K562 (cell line): Measurements from ENCODE around the gene SMC1A. TPM values are rescaled to one million over a fixed set of nuclear protein-coding genes. Genes with fewer than 3 reads are reported as not detected.

Experiments
- C11orf30 ChIP-seq: fragments of 450-650 bp; IDR thresholded peaks from 2 replicates; pipeline ENCODE4 v1.6.1; 2016; ENCODE audit warnings: low read depth, mild to moderate bottlenecking
- CBX2 ChIP-seq: fragments of 200-600 bp; sonication (generic); IDR thresholded peaks from one replicate; pipeline ENCODE4 v1.6.1; 2012; ENCODE audit warnings: mild to moderate bottlenecking, low read length, inconsistent platforms; ENCODE audit not compliant: insufficient read depth, poor library complexity, severe bottlenecking
- FOXM1 ChIP-seq, 2 experiments: fragments of 450-650 bp in 1 of 2; sonication (generic) in 1 of 2; formaldehyde crosslinking in 1 of 2; IDR thresholded peaks; 2 replicates each; pipeline versions ENCODE4 v1.6.1 to v1.9.0; 2017 to 2022; ENCODE audit warnings: low read depth in 2 of 2, mild to moderate bottlenecking in 2 of 2, missing genetic modification reagents in 1 of 2, moderate library complexity in 1 of 2
- GATAD2A ChIP-seq: fragments of 450-650 bp; IDR thresholded peaks from 2 replicates; pipeline ENCODE4 v1.6.1; 2017
- HNRNPK ChIP-seq: fragments of 200-400 bp; formaldehyde crosslinking; IDR thresholded peaks from one replicate; pipeline ENCODE4 v1.6.1; 2018; ENCODE audit warnings: mild to moderate bottlenecking, low read depth, low read length; ENCODE audit not compliant: poor library complexity, severe bottlenecking
- LARP7 ChIP-seq: fragments of 450-650 bp; IDR thresholded peaks from 2 replicates; pipeline ENCODE4 v1.6.1; 2016
- NFYB ChIP-seq: IDR thresholded peaks from 2 replicates; pipeline ENCODE4 v1.6.1; 2011; ENCODE audit warnings: mild to moderate bottlenecking, moderate library complexity; ENCODE audit not compliant: insufficient read length; ENCODE audit errors: extremely low read depth
- RFX7 ChIP-seq: fragments of 250-450 bp; sonication (Bioruptor Pico); IDR thresholded peaks from 2 replicates; pipeline ENCODE4 v1.5.1; 2021; ENCODE audit warnings: mild to moderate bottlenecking
- SIN3A ChIP-seq, 2 experiments: fragments of 150-350 bp in 1 of 2; IDR thresholded peaks; 2 replicates each; pipeline ENCODE4 v1.6.1; 2011 to 2016; ENCODE audit warnings: borderline replicate concordance in 2 of 2, low read depth in 2 of 2, low read length in 2 of 2, mild to moderate bottlenecking in 2 of 2, moderate library complexity in 2 of 2; ENCODE audit not compliant: control insufficient read depth in 1 of 2
- SOX6 ChIP-seq: fragments of 450-650 bp; IDR thresholded peaks from 2 replicates; pipeline ENCODE4 v1.6.1; 2014; ENCODE audit warnings: mild to moderate bottlenecking
- SRSF3 ChIP-seq: fragments of 200-400 bp; formaldehyde crosslinking; IDR thresholded peaks from 2 replicates; pipeline ENCODE4 v1.6.1; 2016; ENCODE audit warnings: mild to moderate bottlenecking, low read length, moderate library complexity; ENCODE audit not compliant: insufficient read depth
- polyA plus RNA-seq, 8 experiments: library from polyadenylated mRNA; depleted of rRNA in 4 of 8; stranded (reverse) in 5 of 8; unstranded in 3 of 8; fragments of >200 nt; fragmentation: Nextera tagmentation in 2 of 8; fragmentation: Illumina TruSeq in 1 of 8; extraction: Ambion mirVana in 2 of 8; extraction: Trizol in 1 of 8; gene quantifications; 2 replicates each; pipeline versions ENCODE4 v1.2.1 to v1.2.3, GENCODE V29; 2011 to 2014; ENCODE audit warnings: inconsistent platforms in 1 of 8, missing spikeins in 1 of 8
- total RNA-seq, 7 experiments: library from RNA; depleted of rRNA in 6 of 7; stranded (reverse); fragments of >200 nt in 6 of 7; fragmentation: Illumina TruSeq in 2 of 7; extraction: Trizol in 2 of 7; gene quantifications; 2 replicates each; pipeline versions ENCODE4 v1.2.1 to v1.2.3, GENCODE V29; 2011 to 2021; ENCODE audit warnings: low replicate concordance in 1 of 7
- TF ChIP-seq, protein P1 (sequence below): fragments of 200-600 bp; sonication (generic); IDR thresholded peaks from one replicate; pipeline ENCODE4 v1.6.1; 2012; ENCODE audit warnings: mild to moderate bottlenecking, low read depth, low read length, inconsistent platforms
- TF ChIP-seq, protein P2 (sequence below), 2 experiments: IDR thresholded peaks in 1 of 2; conservative IDR thresholded peaks in 1 of 2; 2 replicates each; pipeline ENCODE4 v1.6.1; 2016; ENCODE audit warnings: low read depth in 2 of 2, mild to moderate bottlenecking in 1 of 2, missing compliant biosample characterization in 1 of 2, missing genetic modification characterization in 1 of 2, moderate library complexity in 1 of 2

The SMC1A gene
- total and polyA plus RNA-seq, 9 of the 15 experiments (the other 6 are each of a cell fraction or from before 2014, with no cell fraction given), result 28.5 to 126 (median 71.2) TPM

DNA sequence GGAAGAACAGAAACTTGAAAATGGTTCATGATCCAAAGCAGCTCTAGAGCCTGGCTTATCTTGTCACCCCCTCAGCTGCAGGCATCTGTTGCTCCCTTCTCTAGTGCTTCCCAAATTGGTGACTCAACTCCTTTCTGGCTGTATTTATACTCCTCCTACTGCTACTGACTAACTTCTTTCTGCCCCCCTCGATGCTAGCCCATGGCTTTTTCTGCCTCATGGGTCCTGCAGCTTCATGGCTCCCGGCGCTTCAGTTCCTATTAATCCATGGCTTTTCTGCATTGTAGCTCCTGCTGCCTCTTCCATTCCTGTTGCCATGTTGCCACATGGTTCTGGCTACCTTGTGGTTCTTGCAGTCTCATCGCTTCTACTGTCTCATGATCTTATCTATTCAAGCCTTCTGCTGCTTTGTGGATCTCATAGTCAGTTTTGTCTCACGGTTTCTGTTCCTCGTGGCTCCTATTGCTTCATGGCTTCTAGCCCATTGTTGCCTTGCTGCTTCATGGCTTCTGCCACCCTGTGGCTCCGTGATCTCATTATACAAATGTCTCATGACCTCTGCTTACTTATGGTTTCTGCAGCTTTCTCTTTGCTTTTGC is 48.1 kb downstream of the SMC1A start (continued):
- TF ChIP-seq RFX7 (CRISPR knock-in tag) (no peak), CBX2 (no peak), HNRNPK (no peak), SOX6 (peak; percentile 88), SIN3A (IDR thresholded peaks at IDR 0.05; ENCODE audit: borderline replicate concordance in 2 of 2, control insufficient read depth in 1 of 2, low read depth in 2 of 2, low read length in 2 of 2) (no peak), LARP7 (no peak), FOXM1 (IDR thresholded peaks at IDR 0.05; ENCODE audit: low read depth) (no peak), FOXM1 (CRISPR knock-in tag; IDR thresholded peaks at IDR 0.05; ENCODE audit: low read depth) (no peak), C11orf30 (peak; percentile 88), GATAD2A (peak; percentile 11; the same call in 1 of the 2 replicates), SRSF3 (no peak), NFYB (no peak)
- TF ChIP-seq, protein P1, sequence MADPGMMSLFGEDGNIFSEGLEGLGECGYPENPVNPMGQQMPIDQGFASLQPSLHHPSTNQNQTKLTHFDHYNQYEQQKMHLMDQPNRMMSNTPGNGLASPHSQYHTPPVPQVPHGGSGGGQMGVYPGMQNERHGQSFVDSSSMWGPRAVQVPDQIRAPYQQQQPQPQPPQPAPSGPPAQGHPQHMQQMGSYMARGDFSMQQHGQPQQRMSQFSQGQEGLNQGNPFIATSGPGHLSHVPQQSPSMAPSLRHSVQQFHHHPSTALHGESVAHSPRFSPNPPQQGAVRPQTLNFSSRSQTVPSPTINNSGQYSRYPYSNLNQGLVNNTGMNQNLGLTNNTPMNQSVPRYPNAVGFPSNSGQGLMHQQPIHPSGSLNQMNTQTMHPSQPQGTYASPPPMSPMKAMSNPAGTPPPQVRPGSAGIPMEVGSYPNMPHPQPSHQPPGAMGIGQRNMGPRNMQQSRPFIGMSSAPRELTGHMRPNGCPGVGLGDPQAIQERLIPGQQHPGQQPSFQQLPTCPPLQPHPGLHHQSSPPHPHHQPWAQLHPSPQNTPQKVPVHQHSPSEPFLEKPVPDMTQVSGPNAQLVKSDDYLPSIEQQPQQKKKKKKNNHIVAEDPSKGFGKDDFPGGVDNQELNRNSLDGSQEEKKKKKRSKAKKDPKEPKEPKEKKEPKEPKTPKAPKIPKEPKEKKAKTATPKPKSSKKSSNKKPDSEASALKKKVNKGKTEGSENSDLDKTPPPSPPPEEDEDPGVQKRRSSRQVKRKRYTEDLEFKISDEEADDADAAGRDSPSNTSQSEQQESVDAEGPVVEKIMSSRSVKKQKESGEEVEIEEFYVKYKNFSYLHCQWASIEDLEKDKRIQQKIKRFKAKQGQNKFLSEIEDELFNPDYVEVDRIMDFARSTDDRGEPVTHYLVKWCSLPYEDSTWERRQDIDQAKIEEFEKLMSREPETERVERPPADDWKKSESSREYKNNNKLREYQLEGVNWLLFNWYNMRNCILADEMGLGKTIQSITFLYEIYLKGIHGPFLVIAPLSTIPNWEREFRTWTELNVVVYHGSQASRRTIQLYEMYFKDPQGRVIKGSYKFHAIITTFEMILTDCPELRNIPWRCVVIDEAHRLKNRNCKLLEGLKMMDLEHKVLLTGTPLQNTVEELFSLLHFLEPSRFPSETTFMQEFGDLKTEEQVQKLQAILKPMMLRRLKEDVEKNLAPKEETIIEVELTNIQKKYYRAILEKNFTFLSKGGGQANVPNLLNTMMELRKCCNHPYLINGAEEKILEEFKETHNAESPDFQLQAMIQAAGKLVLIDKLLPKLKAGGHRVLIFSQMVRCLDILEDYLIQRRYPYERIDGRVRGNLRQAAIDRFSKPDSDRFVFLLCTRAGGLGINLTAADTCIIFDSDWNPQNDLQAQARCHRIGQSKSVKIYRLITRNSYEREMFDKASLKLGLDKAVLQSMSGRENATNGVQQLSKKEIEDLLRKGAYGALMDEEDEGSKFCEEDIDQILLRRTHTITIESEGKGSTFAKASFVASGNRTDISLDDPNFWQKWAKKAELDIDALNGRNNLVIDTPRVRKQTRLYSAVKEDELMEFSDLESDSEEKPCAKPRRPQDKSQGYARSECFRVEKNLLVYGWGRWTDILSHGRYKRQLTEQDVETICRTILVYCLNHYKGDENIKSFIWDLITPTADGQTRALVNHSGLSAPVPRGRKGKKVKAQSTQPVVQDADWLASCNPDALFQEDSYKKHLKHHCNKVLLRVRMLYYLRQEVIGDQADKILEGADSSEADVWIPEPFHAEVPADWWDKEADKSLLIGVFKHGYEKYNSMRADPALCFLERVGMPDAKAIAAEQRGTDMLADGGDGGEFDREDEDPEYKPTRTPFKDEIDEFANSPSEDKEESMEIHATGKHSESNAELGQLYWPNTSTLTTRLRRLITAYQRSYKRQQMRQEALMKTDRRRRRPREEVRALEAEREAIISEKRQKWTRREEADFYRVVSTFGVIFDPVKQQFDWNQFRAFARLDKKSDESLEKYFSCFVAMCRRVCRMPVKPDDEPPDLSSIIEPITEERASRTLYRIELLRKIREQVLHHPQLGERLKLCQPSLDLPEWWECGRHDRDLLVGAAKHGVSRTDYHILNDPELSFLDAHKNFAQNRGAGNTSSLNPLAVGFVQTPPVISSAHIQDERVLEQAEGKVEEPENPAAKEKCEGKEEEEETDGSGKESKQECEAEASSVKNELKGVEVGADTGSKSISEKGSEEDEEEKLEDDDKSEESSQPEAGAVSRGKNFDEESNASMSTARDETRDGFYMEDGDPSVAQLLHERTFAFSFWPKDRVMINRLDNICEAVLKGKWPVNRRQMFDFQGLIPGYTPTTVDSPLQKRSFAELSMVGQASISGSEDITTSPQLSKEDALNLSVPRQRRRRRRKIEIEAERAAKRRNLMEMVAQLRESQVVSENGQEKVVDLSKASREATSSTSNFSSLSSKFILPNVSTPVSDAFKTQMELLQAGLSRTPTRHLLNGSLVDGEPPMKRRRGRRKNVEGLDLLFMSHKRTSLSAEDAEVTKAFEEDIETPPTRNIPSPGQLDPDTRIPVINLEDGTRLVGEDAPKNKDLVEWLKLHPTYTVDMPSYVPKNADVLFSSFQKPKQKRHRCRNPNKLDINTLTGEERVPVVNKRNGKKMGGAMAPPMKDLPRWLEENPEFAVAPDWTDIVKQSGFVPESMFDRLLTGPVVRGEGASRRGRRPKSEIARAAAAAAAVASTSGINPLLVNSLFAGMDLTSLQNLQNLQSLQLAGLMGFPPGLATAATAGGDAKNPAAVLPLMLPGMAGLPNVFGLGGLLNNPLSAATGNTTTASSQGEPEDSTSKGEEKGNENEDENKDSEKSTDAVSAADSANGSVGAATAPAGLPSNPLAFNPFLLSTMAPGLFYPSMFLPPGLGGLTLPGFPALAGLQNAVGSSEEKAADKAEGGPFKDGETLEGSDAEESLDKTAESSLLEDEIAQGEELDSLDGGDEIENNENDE, result no peak
- TF ChIP-seq, protein P2, sequence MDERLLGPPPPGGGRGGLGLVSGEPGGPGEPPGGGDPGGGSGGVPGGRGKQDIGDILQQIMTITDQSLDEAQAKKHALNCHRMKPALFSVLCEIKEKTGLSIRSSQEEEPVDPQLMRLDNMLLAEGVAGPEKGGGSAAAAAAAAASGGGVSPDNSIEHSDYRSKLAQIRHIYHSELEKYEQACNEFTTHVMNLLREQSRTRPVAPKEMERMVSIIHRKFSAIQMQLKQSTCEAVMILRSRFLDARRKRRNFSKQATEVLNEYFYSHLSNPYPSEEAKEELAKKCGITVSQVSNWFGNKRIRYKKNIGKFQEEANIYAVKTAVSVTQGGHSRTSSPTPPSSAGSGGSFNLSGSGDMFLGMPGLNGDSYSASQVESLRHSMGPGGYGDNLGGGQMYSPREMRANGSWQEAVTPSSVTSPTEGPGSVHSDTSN (CRISPR knock-in tag; IDR thresholded peaks at IDR 0.05; ENCODE audit: low read depth), result no peak
- TF ChIP-seq, protein P2 (tag; conservative IDR thresholded peaks at IDR 0.05; ENCODE audit: low read depth), result no peak
